Measurements from ENCODE around the gene FTSJ1.

FTSJ1 gene

GRCh38 chrX:48530736-48531135 lies 54.7 kb downstream of the FTSJ1 start:
- no peak for DNase-seq (ENCODE audit: low read depth)

- DNase-seq (ENCODE audit: low read depth): no peak
Measured at GRCh38 chrX:48531358-48531959, 55.5 kb downstream of the FTSJ1 start.

GRCh38 chrX:48532161-48532560 lies 56.2 kb downstream of the FTSJ1 start:
- DNase-seq (ENCODE audit: low read depth): no peak

- no peak for DNase-seq (ENCODE audit: low read depth)
Measured at GRCh38 chrX:48533165-48533564, 57.2 kb downstream of the FTSJ1 start.

All from stimulated activated CD8-positive, alpha-beta memory T cell treated with anti-CD3 and anti-CD28 coated beads, Interleukin-12 subunit alpha, Interleukin-12 subunit beta, amount 100 ng/mL, for 4 hours (primary cell).